NB4 (cell line): ENCODE measurements around the gene PDK2.

Experiments
- MYC ChIP-seq: IDR thresholded peaks from 2 replicates; pipeline ENCODE4 v1.6.1; 2011; ENCODE audit warnings: low read depth, low read length
- POLR2A ChIP-seq: IDR thresholded peaks from 2 replicates; pipeline ENCODE4 v1.6.1; 2011; ENCODE audit warnings: mild to moderate bottlenecking; ENCODE audit not compliant: insufficient read length; ENCODE audit errors: extremely low read depth
- TF ChIP-seq, protein P1 (sequence below): IDR thresholded peaks from one replicate; pipeline ENCODE4 v1.5.1; 2012; ENCODE audit warnings: low read depth, low read length
- TF ChIP-seq, protein P2 (sequence below): IDR thresholded peaks from 2 replicates; pipeline ENCODE4 v1.6.1; 2011; ENCODE audit warnings: low read depth, low read length

DNA sequence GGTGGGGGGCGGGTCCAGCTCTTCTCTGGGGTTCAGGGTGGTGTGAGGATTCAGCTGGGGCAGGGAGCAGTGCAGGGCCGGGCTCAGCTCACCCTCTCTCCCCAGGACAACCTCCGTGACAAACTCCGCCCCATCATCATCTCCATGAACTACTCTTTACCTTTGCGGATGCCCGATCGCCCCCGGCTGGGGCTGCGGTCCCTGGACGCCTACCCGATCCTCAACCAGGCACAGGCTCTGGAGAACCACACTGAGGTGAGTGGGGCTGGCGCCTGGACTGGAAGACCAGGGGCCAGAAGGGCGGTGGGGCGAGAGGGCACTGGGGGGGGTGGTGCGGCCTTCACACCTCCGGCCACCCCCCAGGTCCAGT is 18.9 kb upstream of the PDK2 start:
- TF ChIP-seq, protein P1, sequence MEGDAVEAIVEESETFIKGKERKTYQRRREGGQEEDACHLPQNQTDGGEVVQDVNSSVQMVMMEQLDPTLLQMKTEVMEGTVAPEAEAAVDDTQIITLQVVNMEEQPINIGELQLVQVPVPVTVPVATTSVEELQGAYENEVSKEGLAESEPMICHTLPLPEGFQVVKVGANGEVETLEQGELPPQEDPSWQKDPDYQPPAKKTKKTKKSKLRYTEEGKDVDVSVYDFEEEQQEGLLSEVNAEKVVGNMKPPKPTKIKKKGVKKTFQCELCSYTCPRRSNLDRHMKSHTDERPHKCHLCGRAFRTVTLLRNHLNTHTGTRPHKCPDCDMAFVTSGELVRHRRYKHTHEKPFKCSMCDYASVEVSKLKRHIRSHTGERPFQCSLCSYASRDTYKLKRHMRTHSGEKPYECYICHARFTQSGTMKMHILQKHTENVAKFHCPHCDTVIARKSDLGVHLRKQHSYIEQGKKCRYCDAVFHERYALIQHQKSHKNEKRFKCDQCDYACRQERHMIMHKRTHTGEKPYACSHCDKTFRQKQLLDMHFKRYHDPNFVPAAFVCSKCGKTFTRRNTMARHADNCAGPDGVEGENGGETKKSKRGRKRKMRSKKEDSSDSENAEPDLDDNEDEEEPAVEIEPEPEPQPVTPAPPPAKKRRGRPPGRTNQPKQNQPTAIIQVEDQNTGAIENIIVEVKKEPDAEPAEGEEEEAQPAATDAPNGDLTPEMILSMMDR: no peak
- TF ChIP-seq, protein P2, sequence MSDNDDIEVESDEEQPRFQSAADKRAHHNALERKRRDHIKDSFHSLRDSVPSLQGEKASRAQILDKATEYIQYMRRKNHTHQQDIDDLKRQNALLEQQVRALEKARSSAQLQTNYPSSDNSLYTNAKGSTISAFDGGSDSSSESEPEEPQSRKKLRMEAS: no peak
- TF ChIP-seq POLR2A (no peak), MYC (no peak)
